SK-N-MC (cell line): Measurements from ENCODE around the gene METAP1.
"Not testable (repeated sequence)": the region's sequence is repeated elsewhere in the genome, so short reads cannot be mapped to it uniquely, and the experiment has no call there.

Source experiments
- DNase-seq: peaks from one replicate; pipeline ENCODE4 v3.0.0-alpha.2; 2011; ENCODE audit warnings: low read depth, low spot score
- H3K27ac ChIP-seq: fragments of 200-600 bp; sonication (generic); 2 replicates; pipeline ENCODE4 v1.5.1; 2016; ENCODE audit warnings: mixed run types
- H3K36me3 ChIP-seq: fragments of 200-600 bp; sonication (generic); 2 replicates; pipeline ENCODE4 v1.6.1; 2017; ENCODE audit warnings: antibody characterized with exemption, low read length, mixed read lengths; ENCODE audit not compliant: insufficient read depth
- H3K4me3 ChIP-seq: fragments of 200-600 bp; sonication (generic); 2 replicates; pipeline ENCODE4 v1.5.1; 2016
- H3K9ac ChIP-seq: fragments of 200-600 bp; sonication (generic); 2 replicates; pipeline ENCODE4 v1.8.0; 2017; ENCODE audit warnings: mixed run types, mixed read lengths; ENCODE audit not compliant: insufficient read length
- H3K9me3 ChIP-seq: fragments of 200-600 bp; sonication (generic); 2 replicates; pipeline ENCODE4 v1.6.1; 2017; ENCODE audit warnings: low read depth, mild to moderate bottlenecking, antibody characterized with exemption, low read length, moderate library complexity, mixed read lengths
- EZH2 ChIP-seq: fragments of 200-600 bp; sonication (generic); IDR thresholded peaks from one replicate; pipeline ENCODE4 v1.6.1; 2017; ENCODE audit warnings: antibody characterized with exemption
- FOXP2 ChIP-seq: optimal IDR thresholded peaks from 2 replicates; pipeline ENCODE3; 2011; ENCODE audit warnings: mild to moderate bottlenecking, moderate library complexity; ENCODE audit not compliant: insufficient read depth; ENCODE audit errors: extremely low read length, control extremely low read depth
- POLR2AphosphoS5 ChIP-seq: IDR thresholded peaks from 2 replicates; pipeline ENCODE4 v1.6.1; 2012; ENCODE audit warnings: mild to moderate bottlenecking, low read depth, low read length, borderline replicate concordance

The METAP1 gene

DNA sequence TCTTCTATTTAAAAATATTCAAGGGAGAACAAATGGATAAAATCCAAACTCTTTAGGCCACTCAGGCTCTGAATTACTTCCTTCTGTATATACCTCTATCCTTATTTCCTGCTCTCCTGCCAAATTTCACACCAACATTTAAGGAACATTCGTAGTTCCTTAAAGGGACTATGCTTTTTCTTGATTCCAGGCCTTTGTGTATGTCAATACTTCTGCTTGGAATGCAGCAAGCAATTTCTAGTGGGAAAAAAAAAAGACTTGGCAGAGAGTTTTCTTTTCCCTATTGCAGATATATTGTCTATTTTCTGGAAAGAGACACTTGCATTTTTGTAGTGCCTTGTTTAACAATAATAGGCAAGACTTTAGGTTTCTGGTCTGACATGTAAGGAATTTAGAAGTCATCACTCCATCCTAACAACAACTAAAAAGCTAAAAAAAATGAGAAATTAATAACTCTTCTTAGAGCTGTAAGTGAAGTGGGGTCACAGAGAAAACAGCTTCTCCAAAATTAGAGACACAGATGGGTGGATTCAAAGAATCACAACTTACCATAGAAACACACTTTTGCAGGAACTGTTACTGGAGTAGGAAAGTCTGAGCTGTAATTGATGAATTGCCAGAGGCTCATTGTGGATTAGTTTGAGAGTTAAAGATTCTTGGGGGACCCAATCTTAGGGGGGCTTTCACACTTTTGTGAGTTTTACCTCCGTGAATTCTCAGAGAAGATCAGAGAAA lies 95.1 kb downstream of the METAP1 start:
- TF ChIP-seq POLR2AphosphoS5 = no peak
- TF ChIP-seq EZH2 = no peak
- no peak for TF ChIP-seq FOXP2
- H3K4me3 ChIP-seq = peak overlapping the region; percentile 61
- no peak for DNase-seq

GRCh38 chr4:99091216-99091575 lies 95.7 kb downstream of the METAP1 start:
- DNase-seq = no peak
- H3K4me3 ChIP-seq = peak overlapping the region; percentile 61
- TF ChIP-seq FOXP2 (no peak), EZH2 (no peak), POLR2AphosphoS5 (no peak)
- H3K27ac ChIP-seq = peak overlapping the region; percentile 73
- peak overlapping the region; percentile 28 for H3K9ac ChIP-seq
- H3K9me3 ChIP-seq = no peaks in the 10 kb centered on the region
- H3K36me3 ChIP-seq = no peaks in the 10 kb centered on the region

More for the DNA sequence above, 95.1 kb downstream of the METAP1 start:
- H3K27ac ChIP-seq = peak overlapping the region; percentile 73
- peak overlapping the region; percentile 28 for H3K9ac ChIP-seq
- no peaks in the 10 kb centered on the region; the same call in 1 of the 2 replicates for H3K36me3 ChIP-seq
- H3K9me3 ChIP-seq = no peaks in the 10 kb centered on the region

DNA sequence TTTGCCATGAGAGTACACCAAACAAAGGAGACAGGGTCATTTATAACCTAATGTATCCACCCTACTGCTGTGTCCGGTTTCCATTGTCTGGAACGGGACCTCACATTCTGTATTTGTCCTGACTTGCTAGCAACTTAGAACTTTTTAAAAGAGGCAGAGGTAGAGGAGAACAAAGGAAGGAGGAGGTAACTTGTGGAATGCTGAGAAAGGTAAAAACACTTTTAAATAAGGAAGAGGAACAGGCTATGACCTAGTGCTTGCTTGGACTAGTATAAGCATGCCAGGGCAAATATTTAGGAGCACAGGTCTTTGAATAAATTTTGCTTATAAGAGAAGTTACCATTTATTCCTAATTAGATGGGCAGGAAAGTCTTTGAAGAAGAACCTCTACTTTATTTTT lies 96.3 kb downstream of the METAP1 start:
- H3K36me3 ChIP-seq, DNase-seq, H3K9me3 ChIP-seq, H3K27ac ChIP-seq, H3K9ac ChIP-seq, H3K4me3 ChIP-seq: not testable (repeated sequence)

DNA sequence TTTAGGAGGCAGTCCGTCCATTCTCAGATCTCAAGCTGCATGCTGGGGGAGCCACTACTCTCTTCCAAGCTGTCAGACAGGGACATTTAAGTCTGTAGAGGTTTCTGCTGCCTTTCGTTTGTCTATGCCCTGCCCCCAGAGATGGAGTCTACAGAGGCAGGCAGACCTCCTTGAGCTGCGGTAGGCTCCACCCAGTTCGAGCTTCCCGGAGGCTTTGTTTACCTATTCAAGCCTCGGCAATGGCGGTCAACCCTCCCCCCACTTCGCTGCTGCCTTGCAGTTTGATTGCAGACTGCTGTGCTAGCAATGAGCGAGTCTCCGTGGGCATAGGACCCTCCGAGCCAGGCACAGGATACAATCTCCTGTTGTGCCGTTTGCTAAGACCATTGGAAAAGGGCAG lies 103.8 kb downstream of the METAP1 start:
- Histone ChIP-seq H3K9me3 (no peaks in the 10 kb centered on the region), H3K9ac (no peak overlapping the region), H3K4me3 (no peak overlapping the region), H3K36me3 (no peaks in the 10 kb centered on the region), H3K27ac (no peak overlapping the region)
- DNase-seq = no peak
- no peak for TF ChIP-seq POLR2AphosphoS5
- no peak for TF ChIP-seq EZH2
- TF ChIP-seq FOXP2 = no peak

DNA sequence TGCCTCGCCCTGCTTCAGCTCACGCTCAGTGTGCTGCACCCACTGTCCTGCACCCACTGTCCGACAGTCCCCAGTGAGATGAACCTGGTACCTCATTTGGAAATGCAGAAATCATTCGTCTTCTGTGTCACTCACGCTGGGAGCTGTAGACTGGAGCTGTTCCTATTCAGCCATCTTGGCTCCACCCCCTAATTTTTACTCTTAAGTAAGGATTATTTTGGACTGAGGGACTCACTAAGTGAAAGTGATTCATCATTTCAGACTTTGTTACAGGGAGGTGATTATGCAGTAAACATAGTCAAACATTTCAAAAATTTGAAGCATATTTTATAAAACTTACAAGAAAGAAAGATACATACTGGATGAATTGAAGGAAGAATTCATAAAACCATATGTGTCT lies 104.3 kb downstream of the METAP1 start:
- not testable (repeated sequence) for DNase-seq, H3K4me3 ChIP-seq, H3K9ac ChIP-seq, H3K27ac ChIP-seq, H3K36me3 ChIP-seq, H3K9me3 ChIP-seq

GRCh38 chr4:99100876-99101275 lies 105.4 kb downstream of the METAP1 start:
- Histone ChIP-seq H3K4me3 (no peak overlapping the region), H3K27ac (no peak overlapping the region), H3K9me3 (no peaks in the 10 kb centered on the region), H3K9ac (no peak overlapping the region), H3K36me3 (no peaks in the 10 kb centered on the region)
- DNase-seq = no peak
- TF ChIP-seq EZH2 (no peak), POLR2AphosphoS5 (no peak), FOXP2 (no peak)

- H3K9me3 ChIP-seq = no peaks in the 10 kb centered on the region
- H3K27ac ChIP-seq = no peak overlapping the region
- DNase-seq = no peak
- no peak for TF ChIP-seq EZH2
- H3K9ac ChIP-seq = no peak overlapping the region
- no peaks in the 10 kb centered on the region for H3K36me3 ChIP-seq
- no peak overlapping the region for H3K4me3 ChIP-seq
Observed at GRCh38 chr4:99102634-99103033, 107.1 kb downstream of the METAP1 start.

DNA sequence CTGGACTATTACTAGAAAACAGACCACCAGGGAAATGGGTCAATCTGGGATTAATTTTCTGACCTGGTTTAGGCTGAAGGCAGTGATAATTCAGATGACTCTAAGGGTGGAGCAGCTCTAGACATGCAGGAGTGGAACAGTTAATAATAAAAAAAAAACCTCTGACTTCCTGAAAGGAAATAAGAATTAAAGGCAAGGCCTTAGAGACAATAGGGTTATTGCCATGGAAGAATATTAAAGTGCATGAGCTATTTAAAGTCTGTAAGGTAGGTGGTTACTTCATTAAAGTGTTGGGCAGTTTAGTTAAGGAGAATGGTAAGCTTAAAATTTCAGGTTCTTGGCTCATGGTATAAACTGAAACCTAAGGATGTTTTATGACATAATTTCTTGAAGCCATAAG lies 107.6 kb downstream of the METAP1 start:
- no peak for TF ChIP-seq FOXP2
- TF ChIP-seq POLR2AphosphoS5 = no peak
- no peak for TF ChIP-seq EZH2
- Histone ChIP-seq H3K9ac (no peak overlapping the region), H3K4me3 (no peak overlapping the region), H3K36me3 (no peaks in the 10 kb centered on the region), H3K27ac (no peak overlapping the region), H3K9me3 (no peaks in the 10 kb centered on the region)
- DNase-seq = no peak

GRCh38 chr4:99104153-99104552 lies 108.6 kb downstream of the METAP1 start:
- no peak for DNase-seq
- no peak for TF ChIP-seq EZH2
- TF ChIP-seq FOXP2 = no peak
- H3K36me3 ChIP-seq = no peaks in the 10 kb centered on the region
- H3K4me3 ChIP-seq = no peak overlapping the region
- no peak overlapping the region for H3K27ac ChIP-seq
- H3K9me3 ChIP-seq = no peaks in the 10 kb centered on the region
- no peak overlapping the region for H3K9ac ChIP-seq

DNA sequence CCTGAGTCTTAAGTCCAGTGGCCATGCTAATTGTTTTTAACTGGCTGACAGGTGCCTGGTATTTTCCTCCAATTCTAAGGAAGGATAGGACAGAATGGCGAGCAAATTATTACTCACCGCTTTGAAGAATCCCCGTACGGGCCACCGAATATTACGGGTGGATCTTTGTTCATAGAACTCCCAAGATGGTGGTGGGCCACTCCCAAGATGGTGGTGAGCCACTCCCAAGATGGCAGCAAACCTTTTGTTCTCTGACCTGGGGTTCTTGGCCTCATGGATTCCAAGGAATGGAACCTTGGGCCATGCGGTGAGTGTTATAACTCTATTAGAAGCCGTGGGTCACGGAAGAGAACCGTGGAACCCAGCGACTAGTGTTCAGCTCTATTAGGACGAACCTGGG lies 113.8 kb downstream of the METAP1 start:
- not testable (repeated sequence) for H3K36me3 ChIP-seq, H3K9me3 ChIP-seq, DNase-seq, H3K9ac ChIP-seq, H3K4me3 ChIP-seq, H3K27ac ChIP-seq
